GM19452 (cell line): ENCODE results near the gene VAPB.

Experiments used
- ATAC-seq: cut with Tn5 transposase; IDR thresholded peaks from one replicate; pipeline ENCODE4 v1.9.1; 2021; ENCODE audit not compliant: unreplicated experiment

The VAPB gene

GRCh38 chr20:58479726-58480440 lies 90.9 kb downstream of the VAPB start:
- no peak for ATAC-seq

- no peak for ATAC-seq
These were observed 91.7 kb downstream of the VAPB start for GRCh38 chr20:58480551-58481336.

GRCh38 chr20:58481481-58482021 lies 92.5 kb downstream of the VAPB start:
- ATAC-seq = no peak

GRCh38 chr20:58482416-58482815 lies 93.4 kb downstream of the VAPB start:
- ATAC-seq = no peak

GRCh38 chr20:58483051-58483450 lies 94.0 kb downstream of the VAPB start:
- no peak for ATAC-seq

- no peak for ATAC-seq
These were observed 94.4 kb downstream of the VAPB start for GRCh38 chr20:58483470-58483869.

- no peak for ATAC-seq
These were observed 96.4 kb downstream of the VAPB start for GRCh38 chr20:58485393-58485792.

GRCh38 chr20:58486207-58486606 lies 97.2 kb downstream of the VAPB start:
- ATAC-seq = no peak

GRCh38 chr20:58492074-58492718 lies 103.2 kb downstream of the VAPB start:
- no peak for ATAC-seq

GRCh38 chr20:58492795-58493524 lies 103.9 kb downstream of the VAPB start:
- no peak for ATAC-seq

- ATAC-seq = no peak
These were observed 106.0 kb downstream of the VAPB start for GRCh38 chr20:58494923-58495622.

- no peak for ATAC-seq
These were observed 106.8 kb downstream of the VAPB start for GRCh38 chr20:58495623-58496428.

GRCh38 chr20:58496429-58496769 lies 107.4 kb downstream of the VAPB start:
- no peak for ATAC-seq

GRCh38 chr20:58497076-58497641 lies 108.1 kb downstream of the VAPB start:
- ATAC-seq = no peak

- no peak for ATAC-seq
These were observed 108.9 kb downstream of the VAPB start for GRCh38 chr20:58497724-58498469.

- ATAC-seq = no peak
These were observed 109.5 kb downstream of the VAPB start for GRCh38 chr20:58498470-58499068.

- ATAC-seq = no peak
These were observed 111.2 kb downstream of the VAPB start for GRCh38 chr20:58500256-58500655.
